Neural progenitor cell (in vitro differentiated cells): ENCODE data around the gene HDGFL2. TPM values are rescaled to one million over a fixed set of nuclear protein-coding genes. Genes with fewer than 3 reads are reported as not detected.

ENCODE experiments used
- DNase-seq: peaks from one replicate; pipeline ENCODE4 v3.0.0-alpha.2; 2016; ENCODE audit warnings: low spot score
- H2AFZ ChIP-seq: fragments of 200-600 bp; sonication (generic); replicated peaks from 2 replicates; pipeline ENCODE4 v1.6.1; 2016; ENCODE audit warnings: antibody characterized with exemption
- H3F3A ChIP-seq: fragments of 200-600 bp; sonication (generic); 2 replicates; pipeline ENCODE4 v1.6.1; 2016; ENCODE audit warnings: antibody characterized with exemption, low read depth
- H3K27ac ChIP-seq: fragments of 200-600 bp; sonication (generic); 2 replicates; pipeline ENCODE4 v1.5.1; 2016; ENCODE audit warnings: mild to moderate bottlenecking
- H3K27me3 ChIP-seq: fragments of 200-600 bp; sonication (generic); 2 replicates; pipeline ENCODE4 v1.6.1; 2016; ENCODE audit warnings: mild to moderate bottlenecking, moderate library complexity
- H3K36me3 ChIP-seq: fragments of 200-600 bp; sonication (generic); 2 replicates; pipeline ENCODE4 v1.5.1; 2016
- H3K4me1 ChIP-seq: fragments of 200-600 bp; sonication (generic); 2 replicates; pipeline ENCODE4 v1.6.1; 2016; ENCODE audit warnings: mixed run types
- H3K4me2 ChIP-seq: fragments of 200-600 bp; sonication (generic); 2 replicates; pipeline ENCODE4 v1.6.1; 2016
- H3K4me3 ChIP-seq: fragments of 200-600 bp; sonication (generic); 2 replicates; pipeline ENCODE4 v1.5.1; 2016
- H3K79me2 ChIP-seq: fragments of 200-600 bp; sonication (generic); 2 replicates; pipeline ENCODE4 v1.6.1; 2016; ENCODE audit warnings: low read depth
- H3K9ac ChIP-seq: fragments of 200-600 bp; sonication (generic); 2 replicates; pipeline ENCODE4 v1.6.1; 2016
- H3K9me3 ChIP-seq: fragments of 200-600 bp; sonication (generic); 2 replicates; pipeline ENCODE4 v1.5.1; 2016; ENCODE audit warnings: low read depth
- H4K20me1 ChIP-seq: fragments of 200-600 bp; sonication (generic); 2 replicates; pipeline ENCODE4 v1.6.1; 2016; ENCODE audit warnings: low read depth
- H3K27ac Mint-ChIP-seq: 3 replicates; pipeline ENCODE4 v1.8.0; 2021; ENCODE audit warnings: mixed read lengths
- H3K27me3 Mint-ChIP-seq: 2 replicates; pipeline ENCODE4 v1.8.0; 2022; ENCODE audit warnings: low read depth, mild to moderate bottlenecking, inconsistent platforms, moderate library complexity, mixed read lengths; ENCODE audit not compliant: insufficient read depth
- H3K36me3 Mint-ChIP-seq: 3 replicates; pipeline ENCODE4 v1.8.0; 2021; ENCODE audit warnings: mixed read lengths
- H3K4me1 Mint-ChIP-seq: 3 replicates; pipeline ENCODE4 v1.8.0; 2021; ENCODE audit warnings: mixed read lengths
- H3K4me3 Mint-ChIP-seq: 3 replicates; pipeline ENCODE4 v1.8.0; 2021; ENCODE audit warnings: mild to moderate bottlenecking, moderate library complexity, mixed read lengths
- H3K9me3 Mint-ChIP-seq: 3 replicates; pipeline ENCODE4 v1.8.0; 2020; ENCODE audit warnings: mixed read lengths
- CTCF ChIP-seq: fragments of 200-600 bp; sonication (generic); IDR thresholded peaks from 2 replicates; pipeline ENCODE4 v1.5.1; 2017; ENCODE audit warnings: antibody characterized with exemption, mild to moderate bottlenecking
- EZH2 ChIP-seq: fragments of 200-600 bp; sonication (generic); IDR thresholded peaks from 2 replicates; pipeline ENCODE4 v1.6.1; 2017; ENCODE audit warnings: antibody characterized with exemption, mild to moderate bottlenecking, moderate library complexity
- EZH2phosphoT487 ChIP-seq: fragments of 200-600 bp; sonication (generic); IDR thresholded peaks from 2 replicates; pipeline ENCODE4 v1.6.1; 2017; ENCODE audit warnings: antibody characterized with exemption
- total RNA-seq: library from RNA; depleted of rRNA; stranded (reverse); fragments of >200 nt; gene quantifications from 2 replicates; pipeline ENCODE4 v1.2.3, GENCODE V29; 2015; ENCODE audit warnings: low replicate concordance

Gene HDGFL2
- total RNA-seq, 1 donor from 2014 or later, result 36.0 TPM

DNA sequence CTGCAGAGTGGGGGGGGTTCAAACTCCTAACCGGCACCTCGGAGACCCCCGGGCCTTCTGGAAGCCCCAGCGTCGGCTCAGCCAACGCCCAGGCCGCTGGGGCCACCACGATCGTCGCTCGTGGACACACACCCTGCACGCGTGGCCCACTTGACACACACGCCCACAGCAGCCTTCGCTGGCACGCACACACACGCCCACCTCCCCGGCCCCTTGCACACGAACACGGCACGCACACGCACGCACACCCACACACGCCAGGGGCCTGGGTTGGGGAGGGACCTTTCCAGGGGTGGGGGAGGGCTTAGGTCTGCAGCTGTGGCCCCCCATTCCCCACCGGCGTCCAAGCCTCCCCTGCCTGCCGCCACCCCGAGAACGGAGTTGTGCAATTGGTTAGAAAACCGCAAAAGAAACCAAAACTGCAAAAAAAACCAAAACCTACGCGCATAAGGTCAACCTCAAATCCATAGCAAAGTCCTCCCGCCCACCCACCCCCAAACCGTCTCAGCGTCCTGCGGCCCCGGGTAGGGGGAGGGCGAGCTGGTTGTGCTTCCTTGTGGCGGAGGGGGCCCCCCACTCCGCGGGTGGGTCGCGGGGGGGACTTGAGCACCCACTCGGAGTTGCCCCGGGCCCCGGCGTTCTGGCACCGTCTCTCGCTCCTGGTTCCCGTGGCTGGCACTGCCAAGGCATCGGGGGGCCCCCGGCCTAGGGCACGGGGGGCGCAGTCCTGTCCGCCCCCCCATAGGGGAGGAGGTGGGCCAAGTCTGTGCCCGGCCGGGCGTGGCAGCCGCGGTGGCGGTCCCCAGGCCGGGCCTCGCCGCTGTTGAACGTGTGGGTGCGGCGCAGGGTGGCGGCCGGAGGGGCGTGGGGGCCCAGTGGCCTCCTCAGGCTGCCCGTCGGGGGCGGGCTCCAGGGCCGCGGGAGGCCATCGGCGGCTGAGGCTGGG is 71.1 kb downstream of the HDGFL2 start:
- H3K27ac ChIP-seq, result no peak overlapping the region
- H3F3A ChIP-seq, result peaks cover 2% of the 10 kb centered on the region
- Mint-ChIP-seq H3K27me3 (peaks cover 4% of the 10 kb centered on the region), H3K9me3 (no peaks in the 10 kb centered on the region), H3K36me3 (no peaks in the 10 kb centered on the region), H3K27ac (no peak overlapping the region), H3K4me1 (no peaks in the 10 kb centered on the region), H3K4me3 (peak overlapping the region; percentile 43)
- no peak for DNase-seq
- H3K9ac ChIP-seq, result no peak overlapping the region
- peaks cover under 1% of the 10 kb centered on the region for H3K27me3 ChIP-seq
- no peaks in the 10 kb centered on the region for H3K4me1 ChIP-seq
- H3K79me2 ChIP-seq, result no peaks in the 10 kb centered on the region
- TF ChIP-seq EZH2phosphoT487 (no peak), CTCF (no peak), EZH2 (no peak)
- no peaks in the 10 kb centered on the region for H3K9me3 ChIP-seq
- H4K20me1 ChIP-seq, result peaks cover 7% of the 10 kb centered on the region
- H2AFZ ChIP-seq, result no peak overlapping the region
- H3K4me3 ChIP-seq, result no peak overlapping the region
- H3K4me2 ChIP-seq, result no peak overlapping the region
- no peaks in the 10 kb centered on the region for H3K36me3 ChIP-seq

DNA sequence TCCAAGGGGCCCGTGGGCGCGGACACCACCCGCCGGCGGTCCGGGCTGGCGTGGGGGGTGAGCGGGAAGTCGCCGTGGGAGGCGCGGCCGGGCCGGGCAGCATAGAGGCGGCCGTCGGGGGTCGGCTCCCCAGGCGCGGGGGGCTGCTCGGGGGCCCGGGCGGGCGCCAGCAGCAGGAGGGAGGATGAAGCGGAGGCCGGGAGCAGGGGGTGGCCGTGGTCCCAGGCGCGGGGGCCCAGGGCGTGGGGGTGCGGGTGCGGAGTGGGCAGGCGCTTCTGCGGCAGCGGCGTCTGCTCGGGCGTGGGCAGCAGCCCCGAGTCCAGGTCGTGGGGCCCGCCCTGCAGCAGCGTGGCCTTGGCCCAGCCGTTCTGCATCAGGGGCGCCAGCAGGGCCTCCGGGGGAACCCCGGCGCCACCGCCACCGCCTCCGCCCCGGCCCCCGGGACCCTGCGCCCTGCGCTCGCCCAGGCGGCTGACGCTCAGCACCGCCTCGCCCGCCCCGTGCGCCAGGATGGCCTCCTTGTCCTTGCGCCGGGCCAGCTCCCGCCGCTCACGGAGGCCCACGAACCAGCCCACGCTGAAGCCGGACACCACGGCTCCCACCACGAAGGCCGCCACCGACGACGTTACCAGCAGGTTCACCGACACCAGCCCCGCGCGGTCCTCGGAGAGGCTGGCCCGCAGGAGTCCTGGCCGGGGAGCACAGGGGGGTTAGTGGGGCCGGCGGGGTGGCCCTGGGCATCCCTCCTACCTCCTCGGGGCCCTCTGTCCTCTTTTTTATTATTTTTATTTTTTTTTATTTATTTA is 71.9 kb downstream of the HDGFL2 start:
- Histone ChIP-seq H3K4me3 (no peak overlapping the region), H3K4me1 (no peaks in the 10 kb centered on the region), H3K9me3 (no peaks in the 10 kb centered on the region), H3K4me2 (no peak overlapping the region), H3F3A (peaks cover 2% of the 10 kb centered on the region), H3K79me2 (no peaks in the 10 kb centered on the region), H3K27me3 (no peaks in the 10 kb centered on the region), H3K27ac (no peak overlapping the region), H2AFZ (no peak overlapping the region), H4K20me1 (peaks cover 7% of the 10 kb centered on the region), H3K9ac (no peak overlapping the region), H3K36me3 (no peaks in the 10 kb centered on the region)
- Mint-ChIP-seq H3K9me3 (no peaks in the 10 kb centered on the region), H3K4me1 (no peaks in the 10 kb centered on the region), H3K4me3 (no peak overlapping the region), H3K27ac (no peak overlapping the region), H3K27me3 (peaks cover 4% of the 10 kb centered on the region), H3K36me3 (peaks cover 2% of the 10 kb centered on the region)
- DNase-seq, result no peak
- TF ChIP-seq CTCF (no peak), EZH2phosphoT487 (no peak), EZH2 (no peak)

- no peak overlapping the region for H2AFZ ChIP-seq
- H3K36me3 ChIP-seq, result no peaks in the 10 kb centered on the region
- H3K27me3 Mint-ChIP-seq, result no peaks in the 10 kb centered on the region
- no peak overlapping the region for H3K4me2 ChIP-seq
- no peak for DNase-seq
- no peak overlapping the region for H3K4me3 ChIP-seq
- no peaks in the 10 kb centered on the region for H3K27me3 ChIP-seq
- no peaks in the 10 kb centered on the region for H3F3A ChIP-seq
- H4K20me1 ChIP-seq, result peaks cover 10% of the 10 kb centered on the region
- TF ChIP-seq EZH2 (no peak), CTCF (peak; percentile 28)
- no peak overlapping the region for H3K4me3 Mint-ChIP-seq
- H3K27ac Mint-ChIP-seq, result no peak overlapping the region
- H3K9ac ChIP-seq, result no peak overlapping the region
- peaks cover 3% of the 10 kb centered on the region for H3K36me3 Mint-ChIP-seq
- H3K9me3 Mint-ChIP-seq, result no peaks in the 10 kb centered on the region
- no peak overlapping the region for H3K27ac ChIP-seq
- H3K4me1 Mint-ChIP-seq, result no peaks in the 10 kb centered on the region
- H3K79me2 ChIP-seq, result no peaks in the 10 kb centered on the region
- H3K4me1 ChIP-seq, result no peaks in the 10 kb centered on the region
- H3K9me3 ChIP-seq, result no peaks in the 10 kb centered on the region
Observed at GRCh38 chr19:4547303-4548237, 75.5 kb downstream of the HDGFL2 start.
